Measurements from ENCODE around the gene ZNF441. TPM values are rescaled to one million over a fixed set of nuclear protein-coding genes. Genes with fewer than 3 reads are reported as not detected.

The ZNF441 gene
- total and polyA plus RNA-seq, 2 of the 13 experiments (the other 11 are each of a cell fraction or from before 2014, with no cell fraction given): 2.8 to 10.0 TPM

DNA sequence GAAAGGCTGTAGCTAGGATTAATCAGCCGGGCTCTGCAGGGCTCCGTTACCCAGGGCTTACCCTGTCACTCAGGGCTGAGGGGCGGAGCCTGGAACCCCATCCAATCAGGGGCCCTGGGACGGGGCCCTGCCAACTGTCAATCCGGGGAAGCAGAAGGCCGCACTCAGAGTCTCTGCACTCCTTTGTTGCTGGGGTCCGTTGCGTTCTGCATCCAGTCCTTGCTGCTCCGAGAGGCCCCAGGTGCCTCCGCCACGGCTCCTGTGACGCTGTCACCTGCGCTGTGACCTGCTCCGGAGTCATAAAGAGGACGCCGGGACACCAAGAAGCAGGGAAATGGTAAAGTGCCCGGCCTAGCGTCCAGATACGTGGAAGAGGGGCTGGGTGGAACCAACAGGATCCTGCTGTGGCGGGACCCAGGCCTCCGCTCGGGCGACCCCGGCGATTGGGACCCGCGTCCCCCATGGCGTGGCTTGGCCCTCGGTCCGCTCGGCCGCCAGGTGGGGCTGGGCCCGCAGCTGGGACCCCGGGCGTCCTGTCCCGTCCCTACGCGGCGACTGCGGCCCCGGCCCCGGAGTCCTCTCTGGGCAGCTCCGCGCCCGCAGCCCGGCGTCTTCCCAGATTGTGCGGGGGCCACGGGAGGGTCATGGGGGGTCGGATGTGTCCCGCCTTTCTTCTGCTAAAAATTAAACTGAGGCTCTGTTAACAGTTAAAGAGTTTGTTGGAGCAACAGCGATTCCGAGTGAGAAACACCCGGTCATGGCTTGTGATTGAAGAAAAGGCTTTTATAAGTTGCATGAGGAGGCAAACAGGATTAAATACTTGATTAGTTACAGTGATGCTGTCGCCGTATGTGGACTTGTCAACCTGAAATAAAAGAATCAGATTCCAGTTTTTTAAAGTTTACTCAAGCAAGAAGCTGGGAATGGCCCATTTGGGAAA lies 31.9 kb downstream of the ZNF441 start, which contains the start of gene ZNF491:
TSS of gene ZNF491 (plus strand) at position 133 of the 940 bp plus-strand sequence. CDS start 7,431 bp downstream, outside the sequence.
- H3K27ac ChIP-seq (ENCODE audit: extremely low read length, insufficient read depth, low read length): peak within 1 kb of the TSS; percentile 79
- WGBS (ENCODE audit: low lambda C conversion rate): 6% methylated on average over 7 of the region's 56 CpGs
- H3K4me2 ChIP-seq (ENCODE audit: low read depth, low read length): peak within 1 kb of the TSS; percentile 88
- CTCF ChIA-PET (ENCODE audit: low intra/inter-chr PET ratio, low total read pairs): interaction anchor here (1.1 to 3.5 kb wide), 3 partner anchors 12 to 165 kb away, joined by 4 to 37 read pairs (median 4); no protein-coding TSS in a partner anchor
- POLR2A ChIA-PET: interaction anchor here (0.6 to 2.8 kb wide), 13 partner anchors 9 to 254 kb away, joined by 3 to 27 read pairs (median 4); partner anchors contain the start of genes ZNF439, ZNF440, ZNF441 and ZNF700
- DNase-seq (ENCODE audit: low spot score): peak; percentile 87
- intact Hi-C loops (cut with micrococcal nuclease; ENCODE audit: unreplicated experiment): loop anchor here (1.0 to 5.0 kb wide), 2 partner anchors 190 to 344 kb away; partner anchors contain the start of gene ZNF20
- no peaks in the 10 kb centered on the region; a peak in 1 of 5 replicates for H3K27me3 ChIP-seq (ENCODE audit: control insufficient read depth in 1 of 2, insufficient read depth in 2 of 2, low read length in 2 of 2)
- no peaks in the 10 kb centered on the region for H3K36me3 ChIP-seq (replicated peaks in 1 of 2; ENCODE audit: control insufficient read depth in 1 of 2, insufficient read depth in 2 of 2, low read length in 2 of 2)
- H2AFZ ChIP-seq (ENCODE audit: low read length): peak within 1 kb of the TSS; percentile 81
- TSS peak; percentile 69 for BruUV-seq (replicated peaks)
- peak; percentile 73 for FAIRE-seq
- H3K9ac ChIP-seq (ENCODE audit: insufficient read depth, low read depth, low read length): peak within 1 kb of the TSS; percentile 64
- in situ Hi-C loops (cut with HindIII; ENCODE audit: extremely low pct_ligation_motif_present, low pct_unique_long_range_greater_than_20kb): no loop called here
- H4K20me1 ChIP-seq (ENCODE audit: insufficient read depth, low read length): no peaks in the 10 kb centered on the region
- no peaks in the 10 kb centered on the region for H3K79me2 ChIP-seq (ENCODE audit: insufficient read depth, low read length)
- peak; percentile 98 for ATAC-seq
- H3K4me1 ChIP-seq (ENCODE audit: insufficient read depth, low read length): peaks cover 33% of the 10 kb centered on the region
- no peaks in the 10 kb centered on the region for H3K9me3 ChIP-seq (ENCODE audit: low read length)
- peak within 1 kb of the TSS; percentile 63 to 90 (median 79) for H3K4me3 ChIP-seq (replicated peaks in 1 of 3; ENCODE audit: insufficient read depth in 1 of 3, low read depth in 2 of 3, low read length in 3 of 3)
- TF ChIP-seq NFE2L1 (CRISPR knock-in tag; IDR thresholded peaks at IDR 0.05; ENCODE audit: borderline replicate concordance): peak; percentile 67; the same call in 1 of the 2 replicates
- TF ChIP-seq ATF7 (IDR thresholded peaks at IDR 0.05): no peak
- TF ChIP-seq ATF7 (CRISPR knock-in tag; IDR thresholded peaks at IDR 0.05): no peak
- TF ChIP-seq ZNF256 (CRISPR knock-in tag; conservative IDR thresholded peaks at IDR 0.05): no peak
- no peak for TF ChIP-seq MYPOP (CRISPR knock-in tag; IDR thresholded peaks at IDR 0.05)
- peak; percentile 41; the same call in 1 of the 2 replicates for TF ChIP-seq ZBTB38 (CRISPR knock-in tag; IDR thresholded peaks at IDR 0.05)
- TF ChIP-seq NFIC (IDR thresholded peaks at IDR 0.05; ENCODE audit: low read length): no peak
- TF ChIP-seq, protein P1, sequence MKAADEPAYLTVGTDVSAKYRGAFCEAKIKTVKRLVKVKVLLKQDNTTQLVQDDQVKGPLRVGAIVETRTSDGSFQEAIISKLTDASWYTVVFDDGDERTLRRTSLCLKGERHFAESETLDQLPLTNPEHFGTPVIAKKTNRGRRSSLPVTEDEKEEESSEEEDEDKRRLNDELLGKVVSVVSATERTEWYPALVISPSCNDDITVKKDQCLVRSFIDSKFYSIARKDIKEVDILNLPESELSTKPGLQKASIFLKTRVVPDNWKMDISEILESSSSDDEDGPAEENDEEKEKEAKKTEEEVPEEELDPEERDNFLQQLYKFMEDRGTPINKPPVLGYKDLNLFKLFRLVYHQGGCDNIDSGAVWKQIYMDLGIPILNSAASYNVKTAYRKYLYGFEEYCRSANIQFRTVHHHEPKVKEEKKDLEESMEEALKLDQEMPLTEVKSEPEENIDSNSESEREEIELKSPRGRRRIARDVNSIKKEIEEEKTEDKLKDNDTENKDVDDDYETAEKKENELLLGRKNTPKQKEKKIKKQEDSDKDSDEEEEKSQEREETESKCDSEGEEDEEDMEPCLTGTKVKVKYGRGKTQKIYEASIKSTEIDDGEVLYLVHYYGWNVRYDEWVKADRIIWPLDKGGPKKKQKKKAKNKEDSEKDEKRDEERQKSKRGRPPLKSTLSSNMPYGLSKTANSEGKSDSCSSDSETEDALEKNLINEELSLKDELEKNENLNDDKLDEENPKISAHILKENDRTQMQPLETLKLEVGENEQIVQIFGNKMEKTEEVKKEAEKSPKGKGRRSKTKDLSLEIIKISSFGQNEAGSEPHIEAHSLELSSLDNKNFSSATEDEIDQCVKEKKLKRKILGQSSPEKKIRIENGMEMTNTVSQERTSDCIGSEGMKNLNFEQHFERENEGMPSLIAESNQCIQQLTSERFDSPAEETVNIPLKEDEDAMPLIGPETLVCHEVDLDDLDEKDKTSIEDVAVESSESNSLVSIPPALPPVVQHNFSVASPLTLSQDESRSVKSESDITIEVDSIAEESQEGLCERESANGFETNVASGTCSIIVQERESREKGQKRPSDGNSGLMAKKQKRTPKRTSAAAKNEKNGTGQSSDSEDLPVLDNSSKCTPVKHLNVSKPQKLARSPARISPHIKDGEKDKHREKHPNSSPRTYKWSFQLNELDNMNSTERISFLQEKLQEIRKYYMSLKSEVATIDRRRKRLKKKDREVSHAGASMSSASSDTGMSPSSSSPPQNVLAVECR (CRISPR knock-in tag; IDR thresholded peaks at IDR 0.05; ENCODE audit: borderline replicate concordance): peak; percentile 90
- TF ChIP-seq, protein P2, sequence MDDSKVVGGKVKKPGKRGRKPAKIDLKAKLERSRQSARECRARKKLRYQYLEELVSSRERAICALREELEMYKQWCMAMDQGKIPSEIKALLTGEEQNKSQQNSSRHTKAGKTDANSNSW (CRISPR knock-in tag; IDR thresholded peaks at IDR 0.05; ENCODE audit: borderline replicate concordance): no peak
- TF ChIP-seq ZNF546 (CRISPR knock-in tag; conservative IDR thresholded peaks at IDR 0.05): no peak
- TF ChIP-seq ZNF354B (CRISPR knock-in tag; IDR thresholded peaks at IDR 0.05): no peak
- TF ChIP-seq ARNTL (CRISPR knock-in tag; IDR thresholded peaks at IDR 0.05): no peak
- peak; percentile 46; the same call in 1 of the 2 replicates for TF ChIP-seq ZBTB7B (CRISPR knock-in tag; IDR thresholded peaks at IDR 0.05)
- TF ChIP-seq, protein P3, sequence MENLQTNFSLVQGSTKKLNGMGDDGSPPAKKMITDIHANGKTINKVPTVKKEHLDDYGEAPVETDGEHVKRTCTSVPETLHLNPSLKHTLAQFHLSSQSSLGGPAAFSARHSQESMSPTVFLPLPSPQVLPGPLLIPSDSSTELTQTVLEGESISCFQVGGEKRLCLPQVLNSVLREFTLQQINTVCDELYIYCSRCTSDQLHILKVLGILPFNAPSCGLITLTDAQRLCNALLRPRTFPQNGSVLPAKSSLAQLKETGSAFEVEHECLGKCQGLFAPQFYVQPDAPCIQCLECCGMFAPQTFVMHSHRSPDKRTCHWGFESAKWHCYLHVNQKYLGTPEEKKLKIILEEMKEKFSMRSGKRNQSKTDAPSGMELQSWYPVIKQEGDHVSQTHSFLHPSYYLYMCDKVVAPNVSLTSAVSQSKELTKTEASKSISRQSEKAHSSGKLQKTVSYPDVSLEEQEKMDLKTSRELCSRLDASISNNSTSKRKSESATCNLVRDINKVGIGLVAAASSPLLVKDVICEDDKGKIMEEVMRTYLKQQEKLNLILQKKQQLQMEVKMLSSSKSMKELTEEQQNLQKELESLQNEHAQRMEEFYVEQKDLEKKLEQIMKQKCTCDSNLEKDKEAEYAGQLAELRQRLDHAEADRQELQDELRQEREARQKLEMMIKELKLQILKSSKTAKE (CRISPR knock-in tag; IDR thresholded peaks at IDR 0.05; ENCODE audit: borderline replicate concordance): no peak

Data from HepG2 (cell line).